Stomach (tissue), 4 donors: ENCODE data around the gene B3GAT2.

Experiments used
- POLR2AphosphoS5 ChIP-seq, 3 donors: sonication (generic); formaldehyde crosslinking; IDR thresholded peaks; one replicate each; pipeline ENCODE4 v1.6.1; 2016; ENCODE audit warnings: antibody characterized with exemption in 3 of 3
- TF ChIP-seq, protein P1 (sequence below), 7 experiments: fragments of 450-650 bp in 4 of 7; fragments of 200-600 bp in 3 of 7; sonication (generic) in 3 of 7; IDR thresholded peaks; one replicate each; pipeline ENCODE4 v1.5.1; 2016 to 2019; ENCODE audit warnings: antibody characterized with exemption in 7 of 7, control low read depth in 2 of 7, mild to moderate bottlenecking in 1 of 7

DNA sequence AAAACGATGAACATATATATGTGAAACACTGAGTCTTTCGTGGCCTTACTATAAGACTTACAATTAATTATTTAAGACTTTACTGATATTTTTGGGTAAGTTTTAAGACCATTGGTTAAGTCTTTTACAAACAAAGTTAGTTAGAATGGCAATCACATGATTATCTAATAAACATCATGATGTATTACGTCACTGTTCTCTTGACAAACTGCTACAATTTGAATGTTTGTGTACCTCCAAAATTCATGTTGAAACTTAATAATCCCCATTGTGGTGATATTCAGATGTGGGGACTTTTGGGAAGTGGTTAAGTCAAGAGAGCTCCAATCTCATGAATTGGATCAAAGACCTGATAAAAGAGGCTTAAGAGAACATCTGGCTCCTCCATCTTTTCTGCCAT lies 25.9 kb upstream of the B3GAT2 start:
- TF ChIP-seq, protein P1, sequence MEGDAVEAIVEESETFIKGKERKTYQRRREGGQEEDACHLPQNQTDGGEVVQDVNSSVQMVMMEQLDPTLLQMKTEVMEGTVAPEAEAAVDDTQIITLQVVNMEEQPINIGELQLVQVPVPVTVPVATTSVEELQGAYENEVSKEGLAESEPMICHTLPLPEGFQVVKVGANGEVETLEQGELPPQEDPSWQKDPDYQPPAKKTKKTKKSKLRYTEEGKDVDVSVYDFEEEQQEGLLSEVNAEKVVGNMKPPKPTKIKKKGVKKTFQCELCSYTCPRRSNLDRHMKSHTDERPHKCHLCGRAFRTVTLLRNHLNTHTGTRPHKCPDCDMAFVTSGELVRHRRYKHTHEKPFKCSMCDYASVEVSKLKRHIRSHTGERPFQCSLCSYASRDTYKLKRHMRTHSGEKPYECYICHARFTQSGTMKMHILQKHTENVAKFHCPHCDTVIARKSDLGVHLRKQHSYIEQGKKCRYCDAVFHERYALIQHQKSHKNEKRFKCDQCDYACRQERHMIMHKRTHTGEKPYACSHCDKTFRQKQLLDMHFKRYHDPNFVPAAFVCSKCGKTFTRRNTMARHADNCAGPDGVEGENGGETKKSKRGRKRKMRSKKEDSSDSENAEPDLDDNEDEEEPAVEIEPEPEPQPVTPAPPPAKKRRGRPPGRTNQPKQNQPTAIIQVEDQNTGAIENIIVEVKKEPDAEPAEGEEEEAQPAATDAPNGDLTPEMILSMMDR (IDR thresholded peaks at IDR 0.05) = no peak
- no peak for TF ChIP-seq POLR2AphosphoS5 (IDR thresholded peaks at IDR 0.05)
